OCI-LY3 (cell line): Measurements from ENCODE around the gene PRRG2.

Source experiments
- EZH2phosphoT487 ChIP-seq: fragments of 200-600 bp; shearing (Covaris generic); IDR thresholded peaks from 2 replicates; pipeline ENCODE4 v1.6.1; 2018; ENCODE audit warnings: antibody characterized with exemption, mixed run types, low read depth
- TF ChIP-seq, protein P1 (sequence below): fragments of 200-600, 300-600 bp; sonication (generic); IDR thresholded peaks from 2 replicates; pipeline ENCODE4 v1.5.1; 2014; ENCODE audit warnings: antibody characterized with exemption, low read length, low read depth

DNA sequence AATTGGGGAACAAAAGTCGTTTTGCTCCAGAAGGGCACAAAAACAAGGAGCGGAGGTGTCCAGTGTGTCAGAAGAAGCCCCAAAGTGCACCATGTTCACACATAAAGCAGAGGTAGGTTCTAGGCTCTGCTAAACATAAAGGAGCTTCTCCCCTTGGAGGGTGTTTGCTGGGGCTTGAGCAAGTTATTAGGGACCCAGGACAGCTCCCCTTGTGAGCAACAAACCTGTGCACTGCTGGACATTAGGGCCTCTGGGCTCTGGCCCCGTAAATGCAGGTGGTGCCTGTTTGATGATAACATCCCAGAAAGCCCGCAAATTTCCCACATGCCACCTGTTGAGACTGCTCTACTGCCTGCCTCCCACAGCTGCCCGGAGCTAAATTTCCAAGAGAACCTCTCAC lies 42.5 kb upstream of the PRRG2 start:
- TF ChIP-seq, protein P1, sequence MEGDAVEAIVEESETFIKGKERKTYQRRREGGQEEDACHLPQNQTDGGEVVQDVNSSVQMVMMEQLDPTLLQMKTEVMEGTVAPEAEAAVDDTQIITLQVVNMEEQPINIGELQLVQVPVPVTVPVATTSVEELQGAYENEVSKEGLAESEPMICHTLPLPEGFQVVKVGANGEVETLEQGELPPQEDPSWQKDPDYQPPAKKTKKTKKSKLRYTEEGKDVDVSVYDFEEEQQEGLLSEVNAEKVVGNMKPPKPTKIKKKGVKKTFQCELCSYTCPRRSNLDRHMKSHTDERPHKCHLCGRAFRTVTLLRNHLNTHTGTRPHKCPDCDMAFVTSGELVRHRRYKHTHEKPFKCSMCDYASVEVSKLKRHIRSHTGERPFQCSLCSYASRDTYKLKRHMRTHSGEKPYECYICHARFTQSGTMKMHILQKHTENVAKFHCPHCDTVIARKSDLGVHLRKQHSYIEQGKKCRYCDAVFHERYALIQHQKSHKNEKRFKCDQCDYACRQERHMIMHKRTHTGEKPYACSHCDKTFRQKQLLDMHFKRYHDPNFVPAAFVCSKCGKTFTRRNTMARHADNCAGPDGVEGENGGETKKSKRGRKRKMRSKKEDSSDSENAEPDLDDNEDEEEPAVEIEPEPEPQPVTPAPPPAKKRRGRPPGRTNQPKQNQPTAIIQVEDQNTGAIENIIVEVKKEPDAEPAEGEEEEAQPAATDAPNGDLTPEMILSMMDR: no peak
- no peak for TF ChIP-seq EZH2phosphoT487
